Body of pancreas (tissue), 4 donors: Measurements from ENCODE around the gene PHKB.

ENCODE experiments used
- POLR2A ChIP-seq, 3 donors: fragments of 450-650 bp; IDR thresholded peaks; one replicate each; pipeline ENCODE4 v1.6.1; 2016; ENCODE audit warnings: antibody characterized with exemption in 3 of 3, mild to moderate bottlenecking in 2 of 3
- TF ChIP-seq, protein P1 (sequence below), 7 experiments: fragments of 450-650 bp in 4 of 7; fragments of 200-600 bp in 3 of 7; sonication (generic) in 3 of 7; IDR thresholded peaks; one replicate each; pipeline ENCODE4 v1.5.1; 2016 to 2019; ENCODE audit warnings: antibody characterized with exemption in 7 of 7

DNA sequence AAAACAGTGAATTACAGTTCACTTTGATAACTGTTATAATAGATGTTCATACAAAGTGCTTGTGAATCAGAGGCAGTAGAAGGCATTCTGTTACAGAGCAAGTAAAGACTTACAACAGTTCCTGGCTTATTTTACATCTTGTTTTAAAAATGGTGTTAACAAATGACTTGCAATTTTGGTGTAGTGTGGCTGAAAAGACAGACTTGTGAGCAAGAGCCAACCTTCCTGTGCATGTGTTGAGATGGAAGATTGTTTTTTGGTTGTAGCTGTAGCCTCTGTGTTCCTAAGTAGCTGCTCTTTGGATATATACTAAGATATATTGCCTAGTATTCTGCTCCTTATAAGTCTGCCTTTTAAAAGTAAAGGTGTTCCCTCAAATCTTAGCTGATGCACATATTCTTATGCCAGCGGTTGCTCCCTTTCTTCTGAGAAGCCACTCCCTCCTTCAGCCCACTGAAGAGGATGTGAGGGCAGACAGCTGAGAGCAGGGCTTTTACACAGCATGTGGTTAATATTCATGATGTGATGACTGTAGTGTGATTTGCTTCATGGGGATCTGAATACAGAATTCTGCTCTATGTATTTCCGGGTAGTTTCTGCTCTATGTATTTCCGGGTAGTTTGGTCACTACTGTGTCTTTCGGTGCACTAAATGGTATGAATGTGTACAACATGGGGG is 182.3 kb downstream of the PHKB start:
- TF ChIP-seq, protein P1, sequence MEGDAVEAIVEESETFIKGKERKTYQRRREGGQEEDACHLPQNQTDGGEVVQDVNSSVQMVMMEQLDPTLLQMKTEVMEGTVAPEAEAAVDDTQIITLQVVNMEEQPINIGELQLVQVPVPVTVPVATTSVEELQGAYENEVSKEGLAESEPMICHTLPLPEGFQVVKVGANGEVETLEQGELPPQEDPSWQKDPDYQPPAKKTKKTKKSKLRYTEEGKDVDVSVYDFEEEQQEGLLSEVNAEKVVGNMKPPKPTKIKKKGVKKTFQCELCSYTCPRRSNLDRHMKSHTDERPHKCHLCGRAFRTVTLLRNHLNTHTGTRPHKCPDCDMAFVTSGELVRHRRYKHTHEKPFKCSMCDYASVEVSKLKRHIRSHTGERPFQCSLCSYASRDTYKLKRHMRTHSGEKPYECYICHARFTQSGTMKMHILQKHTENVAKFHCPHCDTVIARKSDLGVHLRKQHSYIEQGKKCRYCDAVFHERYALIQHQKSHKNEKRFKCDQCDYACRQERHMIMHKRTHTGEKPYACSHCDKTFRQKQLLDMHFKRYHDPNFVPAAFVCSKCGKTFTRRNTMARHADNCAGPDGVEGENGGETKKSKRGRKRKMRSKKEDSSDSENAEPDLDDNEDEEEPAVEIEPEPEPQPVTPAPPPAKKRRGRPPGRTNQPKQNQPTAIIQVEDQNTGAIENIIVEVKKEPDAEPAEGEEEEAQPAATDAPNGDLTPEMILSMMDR (IDR thresholded peaks at IDR 0.05): no peak
- TF ChIP-seq POLR2A (IDR thresholded peaks at IDR 0.05): no peak
